ENCODE data around the gene KAZN. TPM values are rescaled to one million over a fixed set of nuclear protein-coding genes. Genes with fewer than 3 reads are reported as not detected.

Gene KAZN
- total and polyA plus RNA-seq, 11 donors: 0.65 to 6.5 (median 2.3) TPM

- 77 to 84% (median 80%) methylated on average over 9 of the region's 9 CpGs for WGBS, 4 donors
- Histone ChIP-seq H3K27me3 (peaks cover 0 to 10% (median 0%) of the 10 kb centered on the region in 9 donors), H3K36me3 (no peaks in the 10 kb centered on the region), H3K4me3 (no peak overlapping the region), H3K27ac (no peak overlapping the region), H3K4me1 (no peaks in the 10 kb centered on the region), H3K9me3 (no peaks in the 10 kb centered on the region)
- no peak for TF ChIP-seq CTCF (IDR thresholded peaks at IDR 0.05)
- TF ChIP-seq POLR2A (IDR thresholded peaks at IDR 0.05): no peak
- no peak for ATAC-seq
- intact Hi-C loops (cut with DNase I): loop anchor here in 1 of 10 donors (10.0 kb wide), 1 partner anchor 62 kb away; no protein-coding TSS in a partner anchor
- no peak for DNase-seq
Measured at GRCh38 chr1:14636897-14637632, 38.6 kb downstream of the KAZN start.

GRCh38 chr1:14639291-14640050 lies 41.0 kb downstream of the KAZN start:
- ATAC-seq: no peak
- Histone ChIP-seq H3K9me3 (peaks cover 0 to 16% (median 2%) of the 10 kb centered on the region in 12 donors), H3K36me3 (no peaks in the 10 kb centered on the region), H3K4me3 (no peak overlapping the region), H3K27me3 (peaks cover 0 to 5% (median 0%) of the 10 kb centered on the region in 9 donors), H3K27ac (no peak overlapping the region), H3K4me1 (no peaks in the 10 kb centered on the region)
- DNase-seq: no peak
- intact Hi-C loops (cut with DNase I): loop anchor here in 1 of 10 donors (10.0 kb wide), 1 partner anchor 65 kb away; no protein-coding TSS in a partner anchor
- 69 to 83% (median 77%) methylated on average over 15 of the region's 15 CpGs for WGBS, 4 donors
- TF ChIP-seq CTCF (IDR thresholded peaks at IDR 0.05): no peak
- TF ChIP-seq POLR2A (IDR thresholded peaks at IDR 0.05): no peak

- H3K4me3 ChIP-seq: no peak overlapping the region
- intact Hi-C loops (cut with DNase I): no loop called here
- 89 to 91% (median 90%) methylated on average over 3 of the region's 3 CpGs for WGBS, 4 donors
- no peak for TF ChIP-seq POLR2A (IDR thresholded peaks at IDR 0.05)
- no peak for TF ChIP-seq CTCF (IDR thresholded peaks at IDR 0.05)
- ATAC-seq: no peak
- no peak for DNase-seq
- H3K9me3 ChIP-seq: peaks cover 0 to 28% (median 9%) of the 10 kb centered on the region in 12 donors
- H3K27ac ChIP-seq: no peak overlapping the region
- no peaks in the 10 kb centered on the region for H3K36me3 ChIP-seq
- H3K27me3 ChIP-seq: no peaks in the 10 kb centered on the region
- H3K4me1 ChIP-seq: no peaks in the 10 kb centered on the region
Measured at GRCh38 chr1:14642712-14643111, 44.2 kb downstream of the KAZN start.

- 88 to 94% (median 91%) methylated on average over 8 of the region's 8 CpGs for WGBS, 4 donors
- ATAC-seq: no peak
- no peak for DNase-seq
- Histone ChIP-seq H3K9me3 (peaks cover 0 to 28% (median 9%) of the 10 kb centered on the region in 12 donors), H3K4me1 (no peaks in the 10 kb centered on the region), H3K27ac (no peak overlapping the region), H3K36me3 (no peaks in the 10 kb centered on the region), H3K27me3 (peaks cover 0 to 6% (median 0%) of the 10 kb centered on the region in 9 donors), H3K4me3 (no peak overlapping the region)
- intact Hi-C loops (cut with DNase I): no loop called here
- no peak for TF ChIP-seq POLR2A (IDR thresholded peaks at IDR 0.05)
Measured at GRCh38 chr1:14646973-14647372, 48.5 kb downstream of the KAZN start.
